ENCODE results near the gene BAHCC1. TPM values are rescaled to one million over a fixed set of nuclear protein-coding genes. Genes with fewer than 3 reads are reported as not detected.
A peak's percentile ranks its signal among the peaks of the same experiment; 100 is the strongest.

The BAHCC1 gene
- total and polyA plus RNA-seq, 9 of the 15 experiments (the other 6 are each of a cell fraction or from before 2014, with no cell fraction given) = 0.14 to 26.9 (median 5.0) TPM

DNA sequence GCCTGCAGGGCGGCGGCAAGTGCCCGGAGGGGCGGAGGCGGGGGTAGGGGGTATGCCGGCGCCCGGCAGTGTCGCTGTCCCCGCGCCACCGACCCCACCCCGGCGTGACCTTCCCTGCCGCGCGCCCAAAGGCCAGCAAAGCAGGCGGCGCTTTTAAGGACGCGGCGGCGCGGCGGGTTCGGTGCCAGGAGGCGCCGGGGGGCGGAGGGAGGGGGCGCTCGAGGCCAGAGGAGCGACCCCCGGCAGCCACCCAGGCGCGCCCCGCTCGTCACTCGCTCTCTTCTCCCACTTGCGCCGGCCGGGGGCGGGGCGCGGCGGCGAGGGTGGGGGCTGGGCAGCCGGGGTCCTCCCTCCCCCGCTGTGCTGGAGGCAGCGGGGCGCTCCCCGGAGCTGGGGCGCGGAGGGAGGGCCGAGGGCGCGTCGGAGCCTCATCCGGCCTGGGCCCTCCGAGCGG is 8.6 kb upstream of the BAHCC1 start:
- no peaks in the 10 kb centered on the region for H3K27me3 ChIP-seq (ENCODE audit: control insufficient read depth in 2 of 2, insufficient read depth in 2 of 2, low read length in 2 of 2)
- H3K4me2 ChIP-seq (ENCODE audit: insufficient read depth, low read length) = peak overlapping the region; percentile 83
- in situ Hi-C loops (cut with MboI) (no loop called here), intact Hi-C loops (cut with micrococcal nuclease) (no loop called here)
- H2AFZ ChIP-seq (ENCODE audit: low read depth, low read length) = peak overlapping the region; percentile 90
- H3K9me1 ChIP-seq (ENCODE audit: control insufficient read depth, insufficient read depth, low read length) = no peaks in the 10 kb centered on the region
- no peaks in the 10 kb centered on the region; the same call in 1 of the 2 replicates for H4K20me1 ChIP-seq (replicated peaks; ENCODE audit: control insufficient read depth, insufficient read depth, low read length)
- FAIRE-seq = no peak
- peak overlapping the region; percentile 54 for H3K4me3 ChIP-seq
- ATAC-seq = peak; percentile 50
- H3K9me3 ChIP-seq (replicated peaks; ENCODE audit: control insufficient read depth, insufficient read depth, low read depth, low read length) = no peaks in the 10 kb centered on the region
- H3K27ac ChIP-seq (ENCODE audit: extremely low read depth, low read depth, low read length) = peak overlapping the region; percentile 83
- DNase-seq (ENCODE audit: extremely low read depth in 1 of 4, low spot score in 3 of 4) = peak; percentile 53 to 85 (median 72)
- H3K9ac ChIP-seq (ENCODE audit: insufficient read depth in 1 of 2, low read depth in 2 of 2, low read length in 2 of 2) = peak overlapping the region; percentile 77 to 97
- peaks cover 6% of the 10 kb centered on the region; the same call in 2 of the 3 replicates for H3K36me3 ChIP-seq (ENCODE audit: control insufficient read depth, insufficient read depth, low read length)
- H3K79me2 ChIP-seq (ENCODE audit: control insufficient read depth, insufficient read depth, low read length) = peaks cover 5% of the 10 kb centered on the region; the same call in 1 of the 3 replicates
- no TSS peak for BruUV-seq (replicated peaks)
- ChIA-PET POLR2A (no interaction called here), CTCF (ENCODE audit: low intra/inter-chr PET ratio) (no interaction called here)
- H3K4me1 ChIP-seq (replicated peaks in 1 of 2; ENCODE audit: control insufficient read depth in 2 of 2, insufficient read depth in 2 of 2, low read length in 2 of 2) = peaks cover 22 to 81% of the 10 kb centered on the region in 2 experiments; a peak in 4 of 5 replicates
- WGBS (ENCODE audit: insufficient coverage, low coverage, missing lambda C conversion rate) = 33% methylated on average over 15 of the region's 60 CpGs
- TF ChIP-seq PCBP1 (IDR thresholded peaks at IDR 0.05; ENCODE audit: low read depth, low read length, poor library complexity, severe bottlenecking) (peak; percentile 49), TRIM28 (IDR thresholded peaks at IDR 0.05) (no peak), ZBTB7A (IDR thresholded peaks at IDR 0.05; ENCODE audit: borderline replicate concordance, control insufficient read depth, low read depth, low read length) (peak; percentile 52), CREB1 (IDR thresholded peaks at IDR 0.05) (no peak; the same call in 1 of the 2 replicates), CREB1 (CRISPR knock-in tag; IDR thresholded peaks at IDR 0.05) (0 out of 2 replicates have a peak, but pooled peaks have one; percentile 27), SP2 (IDR thresholded peaks at IDR 0.05; ENCODE audit: extremely low read depth, low read depth, low read length, poor library complexity, severe bottlenecking) (no peak), POLR2G (IDR thresholded peaks at IDR 0.05; ENCODE audit: low read depth, low read length) (peak; percentile 11; the same call in 1 of the 2 replicates), CCNT2 (IDR thresholded peaks at IDR 0.05; ENCODE audit: borderline replicate concordance, extremely low read depth, insufficient read length, low read depth, low read length) (peak; percentile 68), MYC (IDR thresholded peaks at IDR 0.05; ENCODE audit: low read depth, low read length) (peak; percentile 6; the same call in 1 of the 2 replicates), MYC (CRISPR knock-in tag; IDR thresholded peaks at IDR 0.05; ENCODE audit: borderline replicate concordance, low read depth) (no peak), KLF10 (CRISPR knock-in tag; IDR thresholded peaks at IDR 0.05) (no peak)
- TF ChIP-seq, protein P1, sequence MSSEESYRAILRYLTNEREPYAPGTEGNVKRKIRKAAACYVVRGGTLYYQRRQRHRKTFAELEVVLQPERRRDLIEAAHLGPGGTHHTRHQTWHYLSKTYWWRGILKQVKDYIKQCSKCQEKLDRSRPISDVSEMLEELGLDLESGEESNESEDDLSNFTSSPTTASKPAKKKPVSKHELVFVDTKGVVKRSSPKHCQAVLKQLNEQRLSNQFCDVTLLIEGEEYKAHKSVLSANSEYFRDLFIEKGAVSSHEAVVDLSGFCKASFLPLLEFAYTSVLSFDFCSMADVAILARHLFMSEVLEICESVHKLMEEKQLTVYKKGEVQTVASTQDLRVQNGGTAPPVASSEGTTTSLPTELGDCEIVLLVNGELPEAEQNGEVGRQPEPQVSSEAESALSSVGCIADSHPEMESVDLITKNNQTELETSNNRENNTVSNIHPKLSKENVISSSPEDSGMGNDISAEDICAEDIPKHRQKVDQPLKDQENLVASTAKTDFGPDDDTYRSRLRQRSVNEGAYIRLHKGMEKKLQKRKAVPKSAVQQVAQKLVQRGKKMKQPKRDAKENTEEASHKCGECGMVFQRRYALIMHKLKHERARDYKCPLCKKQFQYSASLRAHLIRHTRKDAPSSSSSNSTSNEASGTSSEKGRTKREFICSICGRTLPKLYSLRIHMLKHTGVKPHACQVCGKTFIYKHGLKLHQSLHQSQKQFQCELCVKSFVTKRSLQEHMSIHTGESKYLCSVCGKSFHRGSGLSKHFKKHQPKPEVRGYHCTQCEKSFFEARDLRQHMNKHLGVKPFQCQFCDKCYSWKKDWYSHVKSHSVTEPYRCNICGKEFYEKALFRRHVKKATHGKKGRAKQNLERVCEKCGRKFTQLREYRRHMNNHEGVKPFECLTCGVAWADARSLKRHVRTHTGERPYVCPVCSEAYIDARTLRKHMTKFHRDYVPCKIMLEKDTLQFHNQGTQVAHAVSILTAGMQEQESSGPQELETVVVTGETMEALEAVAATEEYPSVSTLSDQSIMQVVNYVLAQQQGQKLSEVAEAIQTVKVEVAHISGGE (CRISPR knock-in tag; IDR thresholded peaks at IDR 0.05) = no peak
- TF ChIP-seq, protein P2, sequence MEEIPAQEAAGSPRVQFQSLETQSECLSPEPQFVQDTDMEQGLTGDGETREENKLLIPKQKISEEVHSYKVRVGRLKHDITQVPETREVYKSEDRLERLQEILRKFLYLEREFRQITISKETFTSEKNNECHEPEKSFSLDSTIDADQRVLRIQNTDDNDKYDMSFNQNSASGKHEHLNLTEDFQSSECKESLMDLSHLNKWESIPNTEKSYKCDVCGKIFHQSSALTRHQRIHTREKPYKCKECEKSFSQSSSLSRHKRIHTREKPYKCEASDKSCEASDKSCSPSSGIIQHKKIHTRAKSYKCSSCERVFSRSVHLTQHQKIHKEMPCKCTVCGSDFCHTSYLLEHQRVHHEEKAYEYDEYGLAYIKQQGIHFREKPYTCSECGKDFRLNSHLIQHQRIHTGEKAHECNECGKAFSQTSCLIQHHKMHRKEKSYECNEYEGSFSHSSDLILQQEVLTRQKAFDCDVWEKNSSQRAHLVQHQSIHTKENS (CRISPR knock-in tag; IDR thresholded peaks at IDR 0.05) = no peak
- TF ChIP-seq, protein P3, sequence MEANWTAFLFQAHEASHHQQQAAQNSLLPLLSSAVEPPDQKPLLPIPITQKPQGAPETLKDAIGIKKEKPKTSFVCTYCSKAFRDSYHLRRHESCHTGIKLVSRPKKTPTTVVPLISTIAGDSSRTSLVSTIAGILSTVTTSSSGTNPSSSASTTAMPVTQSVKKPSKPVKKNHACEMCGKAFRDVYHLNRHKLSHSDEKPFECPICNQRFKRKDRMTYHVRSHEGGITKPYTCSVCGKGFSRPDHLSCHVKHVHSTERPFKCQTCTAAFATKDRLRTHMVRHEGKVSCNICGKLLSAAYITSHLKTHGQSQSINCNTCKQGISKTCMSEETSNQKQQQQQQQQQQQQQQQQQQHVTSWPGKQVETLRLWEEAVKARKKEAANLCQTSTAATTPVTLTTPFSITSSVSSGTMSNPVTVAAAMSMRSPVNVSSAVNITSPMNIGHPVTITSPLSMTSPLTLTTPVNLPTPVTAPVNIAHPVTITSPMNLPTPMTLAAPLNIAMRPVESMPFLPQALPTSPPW (CRISPR knock-in tag; IDR thresholded peaks at IDR 0.05) = peak; percentile 83
